ENCODE results near the gene RPS6KB2.
"Not testable (repeated sequence)": the region's sequence is repeated elsewhere in the genome, so short reads cannot be mapped to it uniquely, and the experiment has no call there.

RPS6KB2 gene

GRCh38 chr11:67397986-67398660 is 30.2 kb upstream of the RPS6KB2 start:
- no peak for DNase-seq

GRCh38 chr11:67398661-67399563 is 29.4 kb upstream of the RPS6KB2 start:
- no peak for DNase-seq

GRCh38 chr11:67400251-67400941 is 27.9 kb upstream of the RPS6KB2 start:
- DNase-seq = no peak

GRCh38 chr11:67400942-67401494 is 27.3 kb upstream of the RPS6KB2 start:
- DNase-seq = no peak

- peak; percentile 90 for DNase-seq
Observed at GRCh38 chr11:67401495-67402191, 26.7 kb upstream of the RPS6KB2 start, which contains the start of gene PPP1CA. Gene PPP1CA (minus strand): TSS chr11:67401858. CDS start chr11:67401782, 76 bp downstream.

GRCh38 chr11:67402192-67402839 is 26.0 kb upstream of the RPS6KB2 start:
- DNase-seq = not testable (repeated sequence)

GRCh38 chr11:67403085-67403484 is 25.2 kb upstream of the RPS6KB2 start:
- not testable (repeated sequence) for DNase-seq

GRCh38 chr11:67404515-67405195 is 23.6 kb upstream of the RPS6KB2 start:
- no peak for DNase-seq

GRCh38 chr11:67405196-67405567 is 23.1 kb upstream of the RPS6KB2 start:
- DNase-seq = no peak

- no peak for DNase-seq
Observed at GRCh38 chr11:67405688-67406339, 22.5 kb upstream of the RPS6KB2 start.

- DNase-seq = no peak
Observed at GRCh38 chr11:67406420-67406968, 21.8 kb upstream of the RPS6KB2 start.

- DNase-seq = no peak
Observed at GRCh38 chr11:67406969-67407687, 21.2 kb upstream of the RPS6KB2 start.

- DNase-seq = no peak
Observed at GRCh38 chr11:67407688-67408163, 20.6 kb upstream of the RPS6KB2 start.

GRCh38 chr11:67408437-67409200 is 19.7 kb upstream of the RPS6KB2 start:
- DNase-seq = no peak

- DNase-seq = no peak
Observed at GRCh38 chr11:67409261-67409666, 19.0 kb upstream of the RPS6KB2 start.

- peak; percentile 56 for DNase-seq
Observed at GRCh38 chr11:67409781-67410368, 18.4 kb upstream of the RPS6KB2 start.

- DNase-seq = no peak
Observed at GRCh38 chr11:67410369-67410831, 17.9 kb upstream of the RPS6KB2 start.
